SH-SY5Y (cell line): ENCODE results near the gene CDC5L.

ENCODE experiments used
- GATA2 ChIP-seq: IDR thresholded peaks from 2 replicates; pipeline ENCODE4 v1.6.1; 2011; ENCODE audit warnings: mild to moderate bottlenecking, low read depth, low read length
- GATA3 ChIP-seq: IDR thresholded peaks from 2 replicates; pipeline ENCODE4 v1.6.1; 2011; ENCODE audit warnings: low read depth, mild to moderate bottlenecking, low read length, moderate library complexity

The CDC5L gene

GRCh38 chr6:44396968-44397367 is 9.5 kb downstream of the CDC5L start:
- TF ChIP-seq GATA3 (no peak), GATA2 (no peak)

GRCh38 chr6:44397424-44398164 is 10.1 kb downstream of the CDC5L start:
- TF ChIP-seq GATA2 (no peak), GATA3 (no peak)

GRCh38 chr6:44399991-44400390 is 12.5 kb downstream of the CDC5L start:
- TF ChIP-seq GATA3: no peak
- TF ChIP-seq GATA2: no peak

- TF ChIP-seq GATA3 (no peak), GATA2 (no peak)
Observed at GRCh38 chr6:44400572-44400971, 13.1 kb downstream of the CDC5L start.

- TF ChIP-seq GATA2 (no peak), GATA3 (no peak)
Observed at GRCh38 chr6:44401138-44401537, 13.6 kb downstream of the CDC5L start.

- TF ChIP-seq GATA3: no peak
- TF ChIP-seq GATA2: no peak
Observed at GRCh38 chr6:44404022-44404714, 16.7 kb downstream of the CDC5L start.

GRCh38 chr6:44404715-44405099 is 17.2 kb downstream of the CDC5L start:
- TF ChIP-seq GATA3 (no peak), GATA2 (no peak)

GRCh38 chr6:44407951-44408670 is 20.6 kb downstream of the CDC5L start:
- no peak for TF ChIP-seq GATA2
- no peak for TF ChIP-seq GATA3

- TF ChIP-seq GATA2: no peak
- TF ChIP-seq GATA3: no peak
Observed at GRCh38 chr6:44409207-44409794, 21.8 kb downstream of the CDC5L start.

GRCh38 chr6:44410363-44410762 is 22.9 kb downstream of the CDC5L start:
- TF ChIP-seq GATA2: no peak
- TF ChIP-seq GATA3: no peak

GRCh38 chr6:44411141-44411540 is 23.6 kb downstream of the CDC5L start:
- TF ChIP-seq GATA2: no peak
- no peak for TF ChIP-seq GATA3

- TF ChIP-seq GATA3 (no peak), GATA2 (no peak)
Observed at GRCh38 chr6:44415449-44415848, 27.9 kb downstream of the CDC5L start.

- no peak for TF ChIP-seq GATA2
- TF ChIP-seq GATA3: no peak
Observed at GRCh38 chr6:44415873-44416502, 28.5 kb downstream of the CDC5L start.

- TF ChIP-seq GATA3 (no peak), GATA2 (no peak)
Observed at GRCh38 chr6:44422531-44422930, 35.0 kb downstream of the CDC5L start.

- TF ChIP-seq GATA3 (no peak), GATA2 (no peak)
Observed at GRCh38 chr6:44423306-44423705, 35.8 kb downstream of the CDC5L start.

GRCh38 chr6:44425951-44426350 is 38.4 kb downstream of the CDC5L start:
- TF ChIP-seq GATA2 (no peak), GATA3 (no peak)
